IMR-90 (cell line): ENCODE data around the gene TRIM27. TPM values are rescaled to one million over a fixed set of nuclear protein-coding genes. Genes with fewer than 3 reads are reported as not detected.

Experiments used
- ATAC-seq: fragments of 200-7000 bp; cut with Tn5 transposase; 2 replicates; pipeline ENCODE4 v1.9.1; 2020; ENCODE audit warnings: low read depth, mild to moderate bottlenecking, moderate library complexity
- BruUV-seq: library from RNA; stranded (reverse); fragments of 400-500 nt; replicated peaks from 2 replicates; lab custom pipeline; 2021; lab: Mats Ljungman, UMichigan
- CTCF ChIA-PET: fragments of 300-600 bp; formaldehyde crosslinking; extraction: SDS; loops from one replicate; lab custom pipeline; 2021; ENCODE audit warnings: antibody characterized with exemption; lab: Yijun Ruan, JAX
- POLR2A ChIA-PET: fragments of 300-600 bp; sonication (Branson Sonifier 250); formaldehyde crosslinking; loops from one replicate; lab custom pipeline; 2022; ENCODE audit warnings: antibody characterized with exemption; ENCODE audit not compliant: unreplicated experiment; lab: Charles Lee
- DNase-seq: peaks from one replicate; pipeline ENCODE4 v3.0.0; 2013
- H2AFZ ChIP-seq: replicated peaks from 2 replicates; pipeline ENCODE3; 2013; ENCODE audit warnings: low read length, mild to moderate bottlenecking; ENCODE audit not compliant: poor library complexity
- H2AK5ac ChIP-seq: 2 replicates; pipeline ENCODE4 v1.6.1; 2013; ENCODE audit warnings: low read depth, low read length, inconsistent platforms
- H2AK9ac ChIP-seq: replicated peaks from 2 replicates; pipeline ENCODE3; 2013; ENCODE audit warnings: mild to moderate bottlenecking, low read depth, low read length, moderate library complexity; ENCODE audit not compliant: poor library complexity
- H2BK120ac ChIP-seq: 2 replicates; pipeline ENCODE4 v1.6.1; 2013; ENCODE audit warnings: low read depth, low read length, inconsistent platforms
- H2BK15ac ChIP-seq: 3 replicates; pipeline ENCODE4 v1.6.1; 2013; ENCODE audit warnings: low read depth, low read length, inconsistent platforms
- H2BK20ac ChIP-seq: 2 replicates; pipeline ENCODE4 v1.6.1; 2013; ENCODE audit warnings: low read depth, mild to moderate bottlenecking, inconsistent platforms, low read length, moderate library complexity
- H2BK5ac ChIP-seq: 2 replicates; pipeline ENCODE4 v1.6.1; 2013; ENCODE audit warnings: mild to moderate bottlenecking, low read depth, low read length, inconsistent platforms; ENCODE audit not compliant: poor library complexity, severe bottlenecking
- H3K14ac ChIP-seq: replicated peaks from 2 replicates; pipeline ENCODE4 v1.6.1; 2013; ENCODE audit warnings: low read depth, low read length, inconsistent platforms
- H3K18ac ChIP-seq: 2 replicates; pipeline ENCODE4 v1.6.1; 2013; ENCODE audit warnings: low read depth, low read length, control low read depth
- H3K23ac ChIP-seq: 2 replicates; pipeline ENCODE4 v1.6.1; 2013; ENCODE audit warnings: low read depth, low read length, inconsistent platforms
- H3K27ac ChIP-seq: 2 replicates; pipeline ENCODE4 v1.5.1; 2013; ENCODE audit warnings: mild to moderate bottlenecking, control low read depth, low read length; ENCODE audit not compliant: insufficient read depth
- H3K27me3 ChIP-seq: 2 replicates; pipeline ENCODE4 v1.6.1; 2013; ENCODE audit warnings: low read length; ENCODE audit not compliant: control insufficient read depth, insufficient read depth
- H3K36me3 ChIP-seq: 2 replicates; pipeline ENCODE4 v1.6.1; 2013; ENCODE audit warnings: low read length, mixed read lengths; ENCODE audit not compliant: control insufficient read depth, insufficient read depth
- H3K4ac ChIP-seq: 2 replicates; pipeline ENCODE4 v1.6.1; 2013; ENCODE audit warnings: low read depth, low read length, inconsistent platforms
- H3K4me1 ChIP-seq: 2 replicates; pipeline ENCODE4 v1.6.1; 2013; ENCODE audit warnings: low read length, mixed read lengths; ENCODE audit not compliant: control insufficient read depth, insufficient read depth
- H3K4me2 ChIP-seq: 2 replicates; pipeline ENCODE4 v1.6.1; 2013; ENCODE audit warnings: low read depth, mild to moderate bottlenecking, control low read depth, low read length, moderate library complexity
- H3K4me3 ChIP-seq: 2 replicates; pipeline ENCODE4 v1.5.1; 2013; ENCODE audit warnings: low read depth, mild to moderate bottlenecking, control low read depth, low read length, moderate library complexity; ENCODE audit not compliant: insufficient read depth
- H3K56ac ChIP-seq: 2 replicates; pipeline ENCODE4 v1.6.1; 2013; ENCODE audit warnings: low read length, inconsistent platforms; ENCODE audit not compliant: insufficient read depth; ENCODE audit errors: extremely low read depth
- H3K79me1 ChIP-seq, 2 experiments: 2 replicates each; pipeline ENCODE4 v1.6.1; 2013; ENCODE audit warnings: low read length in 2 of 2, inconsistent platforms in 1 of 2, low read depth in 1 of 2
- H3K9ac ChIP-seq: 2 replicates; pipeline ENCODE4 v1.6.1; 2013; ENCODE audit warnings: low read depth, low read length, control low read depth
- H3K9me1 ChIP-seq: 2 replicates; pipeline ENCODE4 v1.6.1; 2013; ENCODE audit warnings: low read length, inconsistent platforms; ENCODE audit not compliant: insufficient read depth
- H3K9me3 ChIP-seq: 2 replicates; pipeline ENCODE4 v1.6.1; 2013; ENCODE audit warnings: low read length; ENCODE audit not compliant: control insufficient read depth, insufficient read depth
- H4K20me1 ChIP-seq: 2 replicates; pipeline ENCODE4 v1.6.1; 2013; ENCODE audit warnings: low read length, inconsistent platforms; ENCODE audit not compliant: insufficient read depth
- H4K5ac ChIP-seq: 2 replicates; pipeline ENCODE4 v1.6.1; 2013; ENCODE audit warnings: mild to moderate bottlenecking, low read depth, low read length, control low read depth
- H4K8ac ChIP-seq, 2 experiments: 2 replicates each; pipeline ENCODE4 v1.6.1; 2013; ENCODE audit warnings: low read depth in 2 of 2, low read length in 2 of 2, control low read depth in 1 of 2, inconsistent platforms in 1 of 2
- H4K91ac ChIP-seq: 2 replicates; pipeline ENCODE4 v1.6.1; 2013; ENCODE audit warnings: low read depth, low read length, inconsistent platforms; ENCODE audit not compliant: insufficient read depth
- BHLHE40 ChIP-seq: fragments of 150-350 bp; IDR thresholded peaks from 2 replicates; pipeline ENCODE4 v1.6.1; 2016; ENCODE audit warnings: mild to moderate bottlenecking, low read depth, low read length
- RCOR1 ChIP-seq: IDR thresholded peaks from 2 replicates; pipeline ENCODE4 v1.6.1; 2012; ENCODE audit warnings: mild to moderate bottlenecking, low read length, improper control_type of control experiment; ENCODE audit not compliant: insufficient replicate concordance
- WGBS, 2 experiments: methylation state at CpG; one replicate each; pipeline versions ENCODE4 v1.1.5 to v1.1.7; 2013; ENCODE audit warnings: missing lambda C conversion rate in 2 of 2; ENCODE audit not compliant: insufficient read length in 1 of 2; ENCODE audit errors: extremely low coverage in 2 of 2; 5-methylcytosine and 5-hydroxymethylcytosine counted together
- dilution Hi-C: fragments of 300-500 bp; cut with HindIII; formaldehyde crosslinking; loops from one replicate; pipeline ENCODE4 v1.14.3; 2018; ENCODE audit warnings: low sequenced_read_pairs; ENCODE audit not compliant: unreplicated experiment
- in situ Hi-C: fragments of 300-500 bp; cut with MboI; formaldehyde crosslinking; loops from 3 replicates; pipeline ENCODE4 v1.14.3; 2019; ENCODE audit warnings: low sequenced_read_pairs, inconsistent platforms, mixed read lengths
- intact Hi-C: fragments of 100-400 bp; cut with micrococcal nuclease; formaldehyde crosslinking; loops from 2 replicates; pipeline ENCODE4 v1.10.0; 2022
- polyA plus RNA-seq, 3 experiments: library from polyadenylated mRNA; depleted of rRNA; stranded (reverse); fragments of >200 nt; gene quantifications; 2 replicates each; pipeline ENCODE4 v1.2.3, GENCODE V29; 2012; ENCODE audit warnings: low replicate concordance in 1 of 3
- total RNA-seq: library from RNA; depleted of rRNA; stranded (reverse); fragments of >200 nt; gene quantifications from 2 replicates; pipeline ENCODE4 v1.2.3, GENCODE V29; 2012
- TF ChIP-seq, protein P1 (sequence below): fragments of 150-350 bp; IDR thresholded peaks from 2 replicates; pipeline ENCODE4 v1.6.1; 2016; ENCODE audit warnings: low read depth, mild to moderate bottlenecking, low read length, moderate library complexity, borderline replicate concordance
- TF ChIP-seq, protein P2 (sequence below): fragments of 150-350 bp; IDR thresholded peaks from 2 replicates; pipeline ENCODE4 v1.6.1; 2017; ENCODE audit warnings: mild to moderate bottlenecking, antibody characterized with exemption, low read length, low read depth

TRIM27 gene
- total and polyA plus RNA-seq, 2 of the 4 experiments (the other 2 are of a cell fraction): 44.4 to 48.0 TPM

GRCh38 chr6:28948782-28949486 is 25.1 kb upstream of the TRIM27 start:
- H4K20me1 ChIP-seq: no peaks in the 10 kb centered on the region
- H3K4me1 ChIP-seq: no peaks in the 10 kb centered on the region; the same call in 1 of the 2 replicates
- in situ Hi-C loops: no loop called here
- H3K18ac ChIP-seq: no peak overlapping the region
- TF ChIP-seq, protein P1, sequence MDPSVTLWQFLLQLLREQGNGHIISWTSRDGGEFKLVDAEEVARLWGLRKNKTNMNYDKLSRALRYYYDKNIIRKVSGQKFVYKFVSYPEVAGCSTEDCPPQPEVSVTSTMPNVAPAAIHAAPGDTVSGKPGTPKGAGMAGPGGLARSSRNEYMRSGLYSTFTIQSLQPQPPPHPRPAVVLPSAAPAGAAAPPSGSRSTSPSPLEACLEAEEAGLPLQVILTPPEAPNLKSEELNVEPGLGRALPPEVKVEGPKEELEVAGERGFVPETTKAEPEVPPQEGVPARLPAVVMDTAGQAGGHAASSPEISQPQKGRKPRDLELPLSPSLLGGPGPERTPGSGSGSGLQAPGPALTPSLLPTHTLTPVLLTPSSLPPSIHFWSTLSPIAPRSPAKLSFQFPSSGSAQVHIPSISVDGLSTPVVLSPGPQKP: no peak
- TF ChIP-seq RCOR1: no peak
- no peak for TF ChIP-seq BHLHE40
- TF ChIP-seq, protein P2, sequence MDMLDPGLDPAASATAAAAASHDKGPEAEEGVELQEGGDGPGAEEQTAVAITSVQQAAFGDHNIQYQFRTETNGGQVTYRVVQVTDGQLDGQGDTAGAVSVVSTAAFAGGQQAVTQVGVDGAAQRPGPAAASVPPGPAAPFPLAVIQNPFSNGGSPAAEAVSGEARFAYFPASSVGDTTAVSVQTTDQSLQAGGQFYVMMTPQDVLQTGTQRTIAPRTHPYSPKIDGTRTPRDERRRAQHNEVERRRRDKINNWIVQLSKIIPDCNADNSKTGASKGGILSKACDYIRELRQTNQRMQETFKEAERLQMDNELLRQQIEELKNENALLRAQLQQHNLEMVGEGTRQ: no peak
- DNase-seq (no peak), ATAC-seq (no peak)
- no peak overlapping the region for H3K4ac ChIP-seq
- H2BK15ac ChIP-seq: no peak overlapping the region
- POLR2A ChIA-PET: no interaction called here
- H2AFZ ChIP-seq: no peak overlapping the region
- H4K8ac ChIP-seq: no peak overlapping the region
- H3K27ac ChIP-seq: no peak overlapping the region
- no peaks in the 10 kb centered on the region for H3K79me1 ChIP-seq
- dilution Hi-C loops: no loop called here
- no peaks in the 10 kb centered on the region for H3K36me3 ChIP-seq
- BruUV-seq: no TSS peak
- H3K9me1 ChIP-seq: no peaks in the 10 kb centered on the region
- no peak overlapping the region for H4K5ac ChIP-seq
- H2AK5ac ChIP-seq: no peak overlapping the region
- no peaks in the 10 kb centered on the region for H3K9me3 ChIP-seq
- intact Hi-C loops: loop anchor here (10.0 kb wide), 1 partner anchor 1474 kb away; the partner anchor contains the start of gene ZNF184
- H3K9ac ChIP-seq: no peak overlapping the region
- no peak overlapping the region for H2BK20ac ChIP-seq
- no peak overlapping the region for H3K56ac ChIP-seq
- no peak overlapping the region for H2BK120ac ChIP-seq
- no peaks in the 10 kb centered on the region for H3K27me3 ChIP-seq
- CTCF ChIA-PET: no interaction called here
- no peak overlapping the region for H3K23ac ChIP-seq
- H2AK9ac ChIP-seq: no peak overlapping the region
- H2BK5ac ChIP-seq: no peak overlapping the region
- no peak overlapping the region for H3K4me3 ChIP-seq
- H3K4me2 ChIP-seq: no peak overlapping the region
- 69% methylated on average over 9 of the region's 23 CpGs; no CpG with 5 or more reads in 1 of the 2 experiments for WGBS, 2 experiments
- no peak overlapping the region for H4K91ac ChIP-seq
- H3K14ac ChIP-seq: no peak overlapping the region
